HEK293 (cell line): ENCODE measurements around the gene SCTR.

Source experiments
- CTCF ChIP-seq: fragments of 450-650 bp; formaldehyde crosslinking; IDR thresholded peaks from 2 replicates; pipeline ENCODE4 v1.5.1; 2016; ENCODE audit warnings: missing biosample characterization, missing genetic modification characterization
- PATZ1 ChIP-seq: fragments of 450-650 bp; formaldehyde crosslinking; IDR thresholded peaks from 2 replicates; pipeline ENCODE4 v1.5.1; 2016; ENCODE audit warnings: missing biosample characterization, missing genetic modification characterization
- REST ChIP-seq: fragments of 450-650 bp; formaldehyde crosslinking; IDR thresholded peaks from 2 replicates; pipeline ENCODE4 v1.5.1; 2016; ENCODE audit warnings: missing biosample characterization, missing genetic modification characterization
- ZBTB7A ChIP-seq: fragments of 450-650 bp; formaldehyde crosslinking; IDR thresholded peaks from 2 replicates; pipeline ENCODE4 v1.5.1; 2016; ENCODE audit warnings: low read depth, missing biosample characterization, missing genetic modification characterization
- ZBTB8A ChIP-seq: fragments of 450-650 bp; formaldehyde crosslinking; IDR thresholded peaks from 2 replicates; pipeline ENCODE4 v1.5.1; 2016; ENCODE audit warnings: missing biosample characterization, missing genetic modification characterization
- ZNF433 ChIP-seq: fragments of 450-650 bp; formaldehyde crosslinking; IDR thresholded peaks from 2 replicates; pipeline ENCODE4 v1.5.1; 2016; ENCODE audit warnings: missing biosample characterization, missing genetic modification characterization, low read depth
- ZNF449 ChIP-seq: fragments of 450-650 bp; formaldehyde crosslinking; IDR thresholded peaks from 2 replicates; pipeline ENCODE4 v1.5.1; 2017; ENCODE audit warnings: missing biosample characterization, mild to moderate bottlenecking, missing genetic modification characterization, moderate library complexity
- ZSCAN23 ChIP-seq: fragments of 450-650 bp; formaldehyde crosslinking; IDR thresholded peaks from 2 replicates; pipeline ENCODE4 v1.5.1; 2016; ENCODE audit warnings: missing biosample characterization, missing genetic modification characterization

GRCh38 chr2:119478188-119478977 lies 45.9 kb downstream of the SCTR start:
- TF ChIP-seq ZBTB7A (tag by site-specific recombination) (no peak), CTCF (tag by site-specific recombination) (no peak), ZSCAN23 (no peak), PATZ1 (tag by site-specific recombination) (no peak), ZNF433 (tag by site-specific recombination) (no peak), REST (no peak), ZNF449 (tag by site-specific recombination) (no peak), ZBTB8A (tag by site-specific recombination) (no peak)
